HUES6 (cell line): ENCODE results near the gene MYADML2.

ENCODE experiments used
- H3K27ac ChIP-seq: 2 replicates; pipeline ENCODE4 v1.7.0; 2013; ENCODE audit warnings: low read depth, mild to moderate bottlenecking, low read length, inconsistent platforms
- H3K27me3 ChIP-seq: 2 replicates; pipeline ENCODE4 v1.6.1; 2013; ENCODE audit warnings: low read length; ENCODE audit not compliant: control insufficient read depth, insufficient read depth
- H3K36me3 ChIP-seq: 2 replicates; pipeline ENCODE4 v1.6.1; 2013; ENCODE audit warnings: low read length; ENCODE audit not compliant: control insufficient read depth, insufficient read depth
- H3K4me1 ChIP-seq: 2 replicates; pipeline ENCODE4 v1.6.1; 2013; ENCODE audit warnings: low read length; ENCODE audit not compliant: control insufficient read depth, insufficient read depth
- H3K4me3 ChIP-seq: 2 replicates; pipeline ENCODE4 v1.5.1; 2013; ENCODE audit warnings: low read depth, low read length
- H3K9ac ChIP-seq: one replicate; pipeline ENCODE4 v1.6.1; 2013; ENCODE audit warnings: mild to moderate bottlenecking, low read length
- H3K9me3 ChIP-seq: 2 replicates; pipeline ENCODE4 v1.6.1; 2013; ENCODE audit warnings: low read depth, low read length; ENCODE audit not compliant: control insufficient read depth, insufficient read depth

Gene MYADML2

DNA sequence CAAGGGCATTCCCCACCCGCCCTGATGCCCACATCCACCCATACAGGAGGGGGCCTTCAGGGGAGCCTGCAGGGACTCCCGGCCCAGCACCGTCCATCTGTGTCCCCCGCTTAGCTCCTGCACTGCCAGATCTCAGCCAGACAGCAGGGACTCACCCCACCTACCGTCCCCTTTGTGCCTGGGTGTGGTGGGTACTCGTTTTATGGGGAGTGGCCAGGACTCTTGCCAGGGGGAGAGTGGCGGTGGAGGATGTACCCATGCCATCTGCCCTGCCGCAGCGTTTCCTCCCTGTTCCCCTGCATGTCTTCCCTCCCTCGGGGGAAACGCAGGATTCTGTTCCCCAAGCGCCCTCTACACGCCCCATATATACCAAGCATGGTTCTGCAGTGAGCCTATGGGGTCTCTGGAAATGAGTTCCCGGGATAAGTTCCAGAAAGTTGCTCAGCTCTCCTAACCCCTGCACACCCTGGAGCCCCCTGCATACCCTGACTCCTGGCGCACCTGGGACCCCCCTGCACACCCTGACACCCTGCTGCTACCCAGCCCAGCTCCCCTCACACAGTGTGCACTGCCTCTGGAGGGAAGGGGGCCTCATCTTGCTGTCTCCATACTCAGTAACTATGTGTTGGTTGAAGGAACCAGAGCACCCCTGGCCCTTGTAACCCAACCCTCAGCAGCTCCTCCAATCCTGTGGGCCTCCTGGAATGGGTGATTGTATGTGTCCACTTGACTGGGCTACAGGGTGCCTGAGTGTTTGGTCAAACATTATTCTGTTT is 15.3 kb downstream of the MYADML2 start:
- Histone ChIP-seq H3K27me3 (peaks cover 10% of the 10 kb centered on the region), H3K9me3 (no peaks in the 10 kb centered on the region), H3K27ac (no peak overlapping the region), H3K9ac (no peak overlapping the region), H3K36me3 (peaks cover 34% of the 10 kb centered on the region), H3K4me3 (no peak overlapping the region), H3K4me1 (peaks cover 13% of the 10 kb centered on the region)

DNA sequence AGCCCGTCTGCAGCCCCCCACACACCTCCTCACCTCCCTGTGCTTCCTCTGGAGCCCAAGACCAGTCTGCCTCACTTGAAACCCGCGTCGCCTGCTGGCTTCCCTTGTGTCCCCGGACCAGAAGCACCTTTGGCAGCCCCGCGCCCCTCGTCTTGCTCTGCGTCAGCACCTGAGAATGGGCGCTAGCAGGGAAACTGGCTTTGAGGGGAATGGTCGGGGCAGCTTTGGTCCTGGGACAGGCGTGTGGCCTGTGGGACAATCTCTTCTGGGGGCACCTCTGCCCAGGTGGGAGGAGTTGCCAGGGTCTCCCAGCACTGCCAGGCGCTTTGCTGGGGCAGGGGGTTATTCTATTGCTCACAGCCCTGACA is 15.9 kb downstream of the MYADML2 start:
- H3K4me1 ChIP-seq = peaks cover 12% of the 10 kb centered on the region

DNA sequence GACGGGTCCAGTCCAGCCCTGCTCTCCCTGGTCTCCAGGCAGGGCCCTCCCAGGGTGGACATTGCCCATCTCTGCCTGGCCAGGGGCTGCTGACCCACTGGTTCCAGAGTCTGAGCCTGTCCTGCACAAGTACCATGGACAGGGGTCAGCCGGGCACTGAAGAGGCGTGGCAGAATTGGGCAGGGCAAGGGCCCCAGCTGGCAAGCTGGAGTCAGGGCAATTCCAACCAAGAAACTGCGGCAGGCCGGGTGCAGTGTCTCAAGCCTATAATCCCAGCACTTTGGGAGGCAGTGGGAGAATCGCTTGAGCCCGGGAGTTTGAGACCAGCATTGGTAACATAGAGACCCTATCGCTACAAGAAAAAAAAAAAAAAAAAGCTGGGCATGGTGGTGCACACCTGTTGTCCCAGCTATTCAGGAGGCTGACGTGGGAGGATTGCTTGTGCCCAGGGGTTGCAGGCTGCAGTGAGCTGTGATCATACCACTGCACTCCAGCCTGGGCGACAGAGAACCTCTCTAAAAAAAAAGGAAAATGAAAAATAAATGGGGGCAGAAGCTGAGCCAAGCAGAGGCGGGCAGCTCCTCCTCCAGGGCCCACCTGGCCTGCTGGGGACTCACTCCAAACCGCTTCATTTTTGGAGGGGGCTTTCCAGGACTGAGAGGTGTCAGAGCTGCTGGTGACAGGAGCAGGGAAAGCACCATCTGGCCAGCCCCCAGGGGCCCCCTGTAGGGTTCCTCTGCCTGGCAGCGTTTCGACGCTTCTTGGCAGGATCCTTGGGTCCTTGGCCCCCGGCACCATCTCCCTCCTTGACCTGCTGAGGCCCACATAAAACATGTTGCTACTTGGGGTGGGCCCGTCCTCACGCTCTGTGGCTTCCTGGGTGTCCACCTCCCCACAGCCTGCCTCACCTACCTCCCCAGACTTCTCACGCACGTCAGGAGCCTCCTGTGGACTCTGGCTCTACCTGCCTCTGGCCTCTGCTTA is 16.6 kb downstream of the MYADML2 start:
- no peak overlapping the region for H3K9ac ChIP-seq
- H3K27ac ChIP-seq = no peak overlapping the region

More for the DNA sequence above, 15.9 kb downstream of the MYADML2 start:
- Histone ChIP-seq H3K36me3 (peaks cover 34% of the 10 kb centered on the region), H3K4me3 (no peak overlapping the region), H3K9me3 (no peaks in the 10 kb centered on the region), H3K27ac (no peak overlapping the region), H3K27me3 (peaks cover 10% of the 10 kb centered on the region), H3K9ac (no peak overlapping the region)

DNA sequence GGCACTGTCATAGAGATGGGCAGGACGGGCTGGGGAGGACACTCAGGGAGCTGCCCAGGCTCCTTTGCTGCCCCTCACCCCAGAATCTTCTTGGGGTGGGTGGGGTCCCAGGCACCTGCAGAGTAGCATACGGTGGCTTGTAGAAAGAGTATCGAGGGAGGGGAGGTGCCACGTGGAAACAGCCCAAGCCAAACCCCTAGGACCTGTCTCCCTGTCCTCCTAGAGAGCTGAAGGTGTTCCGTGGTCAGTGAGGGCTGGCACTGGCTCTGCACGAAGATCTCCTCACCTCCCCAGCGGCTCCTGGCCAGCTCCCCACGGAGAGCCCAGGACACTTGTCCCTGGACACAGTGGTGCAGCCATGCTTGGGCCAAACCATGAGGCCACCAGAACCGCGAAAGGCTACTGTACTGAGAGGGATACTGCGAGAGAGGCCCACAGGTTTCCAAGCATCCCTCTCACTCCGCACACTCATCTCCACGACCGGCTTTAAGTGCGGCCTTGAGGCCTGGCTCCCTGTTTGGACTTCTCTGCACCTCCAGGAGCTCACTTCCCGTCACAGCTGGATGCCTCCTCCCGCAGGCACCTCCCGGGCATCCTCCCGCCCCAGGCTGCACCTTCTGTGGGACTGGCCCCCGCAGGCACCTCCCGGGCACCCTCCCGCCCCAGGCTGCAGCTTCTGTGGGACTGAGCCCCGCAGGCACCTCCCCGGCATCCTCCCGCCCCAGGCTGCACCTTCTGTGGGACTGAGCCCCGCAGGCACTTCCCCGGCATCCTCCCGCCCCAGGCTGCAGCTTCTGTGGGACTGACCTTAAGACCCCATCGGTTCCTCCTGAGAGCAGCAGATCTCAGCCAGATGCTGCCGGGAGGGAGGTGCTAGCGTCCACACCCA is 17.5 kb downstream of the MYADML2 start:
- H3K9ac ChIP-seq = peak overlapping the region; percentile 75
- peaks cover 10% of the 10 kb centered on the region for H3K27me3 ChIP-seq
- peak overlapping the region; percentile 81 for H3K4me3 ChIP-seq
- H3K9me3 ChIP-seq = no peaks in the 10 kb centered on the region
- peaks cover 22% of the 10 kb centered on the region for H3K36me3 ChIP-seq
- H3K27ac ChIP-seq = no peak overlapping the region
- H3K4me1 ChIP-seq = peaks cover 26% of the 10 kb centered on the region

More for the DNA sequence above, 16.6 kb downstream of the MYADML2 start:
- Histone ChIP-seq H3K4me3 (no peak overlapping the region), H3K4me1 (peaks cover 17% of the 10 kb centered on the region), H3K27me3 (peaks cover 10% of the 10 kb centered on the region), H3K36me3 (peaks cover 31% of the 10 kb centered on the region), H3K9me3 (no peaks in the 10 kb centered on the region)

DNA sequence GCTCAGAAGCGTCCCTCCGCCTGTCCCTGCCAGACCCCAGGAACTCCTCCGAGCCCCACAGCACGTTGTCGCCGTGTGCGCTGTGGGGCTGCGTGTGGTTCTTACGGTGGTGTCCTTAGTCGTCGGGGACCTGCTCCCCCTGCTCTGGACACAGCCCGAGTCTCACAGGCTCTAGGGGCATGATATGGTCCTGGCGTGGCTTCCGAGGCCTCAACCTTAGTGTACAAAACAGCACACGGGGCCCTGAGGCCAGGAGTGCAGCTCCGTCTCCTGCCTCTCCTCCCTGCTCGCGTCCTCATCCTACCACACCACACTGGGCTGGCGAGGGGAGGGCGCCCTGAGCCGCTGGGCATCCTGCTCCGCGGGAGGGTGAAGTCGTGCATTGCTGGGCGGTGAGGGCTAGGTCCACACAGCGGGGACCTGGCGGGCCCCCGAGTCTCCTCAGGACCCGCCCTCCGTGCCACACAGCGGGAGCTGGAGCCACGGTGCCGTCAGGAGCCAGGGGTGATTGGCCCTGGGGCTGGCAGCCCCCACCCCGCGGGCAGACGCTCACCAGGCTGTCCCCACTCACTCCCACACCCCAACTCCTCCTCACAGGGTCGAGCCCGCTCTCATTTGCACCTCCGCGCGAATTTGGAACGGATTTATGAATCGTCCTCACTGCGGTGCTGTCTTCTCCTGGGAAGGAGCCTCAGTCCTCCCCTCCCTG is 18.3 kb downstream of the MYADML2 start:
- Histone ChIP-seq H3K27me3 (peaks cover 10% of the 10 kb centered on the region), H3K27ac (peak overlapping the region; percentile 81; the same call in 1 of the 2 replicates), H3K9me3 (no peaks in the 10 kb centered on the region), H3K9ac (peak overlapping the region; percentile 75), H3K36me3 (peaks cover 14% of the 10 kb centered on the region; the same call in 1 of the 2 replicates), H3K4me1 (peaks cover 34% of the 10 kb centered on the region), H3K4me3 (peak overlapping the region; percentile 81)

DNA sequence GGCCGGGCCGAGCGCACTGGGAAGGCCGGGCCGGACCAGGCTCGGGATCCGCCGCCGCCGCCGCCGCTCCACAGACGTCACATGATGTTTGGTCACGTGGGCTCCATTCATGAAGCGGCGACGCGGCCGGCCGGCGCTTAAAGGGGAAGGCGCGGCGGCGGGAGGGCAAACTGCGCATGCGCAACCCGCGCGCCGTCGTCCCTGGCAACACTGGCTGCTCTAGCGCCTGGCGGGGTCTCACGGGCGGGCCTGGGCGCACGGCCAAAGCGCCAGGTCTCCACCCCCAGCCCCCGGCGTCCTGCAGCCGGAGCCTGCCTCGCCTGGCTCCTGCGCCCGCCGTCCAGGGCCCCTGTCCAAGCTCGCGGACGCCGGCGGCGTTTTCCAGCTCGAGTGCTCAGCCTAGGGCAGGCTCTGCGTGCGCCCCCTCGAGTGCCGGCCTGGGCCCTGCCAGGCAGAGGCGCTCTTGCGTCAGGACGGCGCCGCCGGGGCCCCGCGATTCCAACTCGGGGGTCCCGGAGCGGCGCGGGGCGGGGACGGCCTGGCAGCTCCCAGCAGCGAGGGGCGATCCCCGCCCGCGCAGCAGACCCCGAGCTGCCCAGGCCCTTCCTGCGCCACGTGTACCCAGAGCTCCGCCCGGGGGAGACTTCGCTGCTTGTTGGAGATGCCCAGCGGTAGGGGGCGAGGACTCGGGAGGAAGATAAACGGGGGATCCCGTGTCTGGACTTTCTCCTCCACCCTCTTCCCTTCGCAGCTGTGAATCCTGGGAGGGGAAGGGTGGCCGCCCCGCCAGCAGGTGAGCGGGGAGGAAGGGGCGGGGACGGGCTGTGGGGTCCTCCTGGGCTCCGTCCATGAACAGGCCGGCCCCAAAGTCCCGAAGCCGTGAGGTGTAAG is 19.1 kb downstream of the MYADML2 start, which contains the start of gene MAFG:
Gene MAFG (minus strand): TSS at position 83 of the 891 bp plus-strand sequence. CDS start 4,550 bp downstream, outside the sequence.
- H3K27ac ChIP-seq = peak within 1 kb of the TSS; percentile 88

DNA sequence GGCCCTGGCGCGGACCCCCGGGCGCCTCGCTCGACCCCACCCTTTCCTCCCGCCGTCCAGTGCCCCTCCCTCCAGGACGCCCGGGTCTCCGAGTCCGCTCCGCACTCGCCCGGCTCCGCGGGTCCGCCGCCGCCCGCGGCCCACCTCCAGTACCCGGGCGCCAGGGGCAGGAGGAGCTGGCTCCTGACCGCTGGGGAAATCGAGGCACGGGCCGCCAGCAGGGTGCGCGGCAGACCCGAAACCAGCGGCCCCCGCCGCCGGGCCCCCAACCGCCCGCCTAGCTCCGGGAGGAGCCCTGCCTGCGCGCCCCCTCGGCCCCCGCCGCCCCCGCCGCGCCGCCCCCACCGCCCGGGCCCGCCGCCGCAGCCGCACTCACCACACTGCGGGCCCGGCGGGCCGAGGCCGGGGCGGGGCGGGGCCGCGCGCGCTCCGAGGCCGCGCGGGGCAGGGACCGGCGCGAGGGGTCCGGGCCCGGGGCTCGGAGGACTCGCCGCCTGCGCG is 19.8 kb downstream of the MYADML2 start:
- H3K9ac ChIP-seq = peak overlapping the region; percentile 75
- no peaks in the 10 kb centered on the region for H3K9me3 ChIP-seq
- peak overlapping the region; percentile 81 for H3K4me3 ChIP-seq
- peak overlapping the region; percentile 88; the same call in 1 of the 2 replicates for H3K27ac ChIP-seq
- H3K27me3 ChIP-seq = peaks cover 10% of the 10 kb centered on the region
- peaks cover 44% of the 10 kb centered on the region for H3K4me1 ChIP-seq
- H3K36me3 ChIP-seq = peaks cover 6% of the 10 kb centered on the region

More for the DNA sequence above, 19.1 kb downstream of the MYADML2 start, which contains the start of gene MAFG:
- peak within 1 kb of the TSS; percentile 81 for H3K4me3 ChIP-seq
- H3K9me3 ChIP-seq = no peaks in the 10 kb centered on the region
- peaks cover 10% of the 10 kb centered on the region for H3K27me3 ChIP-seq
- peaks cover 6% of the 10 kb centered on the region; the same call in 1 of the 2 replicates for H3K36me3 ChIP-seq
- H3K4me1 ChIP-seq = peaks cover 41% of the 10 kb centered on the region
- H3K9ac ChIP-seq = peak within 1 kb of the TSS; percentile 75

DNA sequence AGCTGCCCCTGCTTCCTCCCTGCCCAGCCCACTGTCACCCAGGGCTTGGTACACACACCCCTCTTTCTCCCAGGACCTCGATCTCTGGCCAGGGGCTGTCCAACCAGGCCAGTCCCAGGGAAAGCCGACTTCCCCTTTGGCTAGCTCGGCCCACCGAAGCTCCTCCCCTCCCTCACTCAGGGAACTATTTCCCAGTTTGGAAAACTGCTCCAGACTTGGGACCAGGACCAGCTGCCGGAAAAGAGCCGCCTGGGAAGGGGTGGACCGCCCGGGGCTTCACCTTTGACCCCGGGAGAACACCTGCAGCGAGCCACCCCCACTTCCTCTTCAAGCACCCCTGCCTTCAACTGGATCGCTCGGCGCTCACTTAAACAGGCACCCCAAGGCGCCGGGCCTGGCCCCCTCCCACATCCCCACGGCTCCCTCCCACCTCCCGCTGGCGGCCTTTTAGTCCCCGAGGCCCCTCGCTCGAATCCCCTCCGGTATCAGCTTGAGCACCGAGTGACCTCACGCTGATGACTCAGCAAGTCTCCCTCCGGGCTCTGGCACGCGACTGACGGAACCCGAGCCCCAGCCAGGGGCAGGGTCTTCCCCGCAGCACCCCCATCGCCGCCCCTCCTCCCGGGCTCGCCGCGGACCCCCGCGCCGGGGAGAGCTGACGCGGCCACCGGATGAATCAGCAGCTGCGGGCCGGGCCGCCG is 20.4 kb downstream of the MYADML2 start:
- Histone ChIP-seq H3K36me3 (peaks cover 11% of the 10 kb centered on the region), H3K27me3 (peaks cover 10% of the 10 kb centered on the region), H3K4me1 (peaks cover 44% of the 10 kb centered on the region), H3K4me3 (peak overlapping the region; percentile 68), H3K27ac (peak overlapping the region; percentile 88), H3K9me3 (no peaks in the 10 kb centered on the region), H3K9ac (peak overlapping the region; percentile 75)
